Measurements from ENCODE around the gene TMEM187.
"Not testable (repeated sequence)": the region's sequence is repeated elsewhere in the genome, so short reads cannot be mapped to it uniquely, and the experiment has no call there.

TMEM187 gene

GRCh38 chrX:153967536-153968224, 4.9 kb upstream of the TMEM187 start:
- peak overlapping the region; percentile 86 to 98 for H3K4me3 Mint-ChIP-seq

DNA sequence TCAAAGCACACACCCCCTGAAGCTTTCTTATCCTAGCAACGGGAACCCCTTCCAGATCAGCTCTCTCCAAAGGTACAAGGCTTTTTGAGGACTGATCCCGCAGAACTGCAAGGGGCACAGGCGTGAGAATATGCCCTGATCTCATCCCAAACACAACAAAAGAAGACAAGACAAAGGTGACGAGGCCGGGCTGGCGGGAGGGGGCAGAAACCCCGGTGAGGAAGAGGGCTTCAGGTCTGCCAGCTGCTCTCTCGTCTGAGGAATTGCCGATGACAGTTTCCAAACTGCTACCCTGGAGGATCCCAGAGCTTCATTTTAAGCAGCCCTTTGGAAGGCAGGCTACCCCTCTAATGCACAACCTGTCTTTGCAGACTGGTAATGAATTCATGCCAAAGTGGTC, 4.3 kb upstream of the TMEM187 start:
- Mint-ChIP-seq H3K4me3 (peak overlapping the region; percentile 86 to 98), H3K27me3 (no peaks in the 10 kb centered on the region), H3K27ac (peak overlapping the region; percentile 89), H3K36me3 (peaks cover 27 to 42% of the 10 kb centered on the region in 2 donors), H3K9me3 (no peaks in the 10 kb centered on the region), H3K4me1 (peaks cover 29 to 36% of the 10 kb centered on the region in 2 donors)
- ATAC-seq (replicated peaks) (no peak), DNase-seq (no peak)

More at GRCh38 chrX:153967536-153968224, 4.9 kb upstream of the TMEM187 start:
- Mint-ChIP-seq H3K9me3 (no peaks in the 10 kb centered on the region), H3K36me3 (peaks cover 27 to 42% of the 10 kb centered on the region in 2 donors), H3K27ac (peak overlapping the region; percentile 89), H3K4me1 (peaks cover 29 to 36% of the 10 kb centered on the region in 2 donors), H3K27me3 (no peaks in the 10 kb centered on the region)
- no peak for DNase-seq
- no peak for ATAC-seq (replicated peaks)

DNA sequence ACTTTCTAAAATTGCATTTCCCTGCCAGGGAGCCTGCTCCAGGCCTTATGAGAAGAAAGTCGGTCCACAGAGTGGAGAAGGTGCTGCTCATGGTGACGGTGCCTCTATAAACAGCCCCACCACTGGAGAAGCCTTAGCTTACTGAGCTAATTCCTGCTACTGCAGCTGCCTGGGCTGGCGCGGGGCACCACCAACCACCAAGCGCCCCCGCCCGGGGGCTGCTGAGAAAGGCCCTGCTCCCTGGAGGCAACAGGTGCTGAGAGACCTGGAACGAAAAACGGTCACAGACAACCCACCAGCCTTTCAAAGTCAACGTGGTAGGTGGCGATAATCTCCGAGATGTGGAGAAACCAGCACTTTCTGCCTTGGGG, 3.8 kb upstream of the TMEM187 start:
- Mint-ChIP-seq H3K27ac (peak overlapping the region; percentile 90), H3K27me3 (no peaks in the 10 kb centered on the region), H3K36me3 (peaks cover 27 to 43% of the 10 kb centered on the region in 2 donors), H3K9me3 (no peaks in the 10 kb centered on the region), H3K4me1 (peaks cover 30 to 41% of the 10 kb centered on the region in 2 donors), H3K4me3 (peak overlapping the region; percentile 98 to 100)
- ATAC-seq (replicated peaks): no peak
- DNase-seq: no peak

- Mint-ChIP-seq H3K27me3 (no peaks in the 10 kb centered on the region), H3K36me3 (peaks cover 28 to 46% of the 10 kb centered on the region in 2 donors), H3K4me3 (peak overlapping the region; percentile 98 to 100), H3K27ac (peak overlapping the region; percentile 90), H3K9me3 (no peaks in the 10 kb centered on the region), H3K4me1 (peaks cover 35 to 47% of the 10 kb centered on the region in 2 donors)
- DNase-seq (no peak), ATAC-seq (replicated peaks) (no peak)
Observed at GRCh38 chrX:153969125-153969903, 3.2 kb upstream of the TMEM187 start.

DNA sequence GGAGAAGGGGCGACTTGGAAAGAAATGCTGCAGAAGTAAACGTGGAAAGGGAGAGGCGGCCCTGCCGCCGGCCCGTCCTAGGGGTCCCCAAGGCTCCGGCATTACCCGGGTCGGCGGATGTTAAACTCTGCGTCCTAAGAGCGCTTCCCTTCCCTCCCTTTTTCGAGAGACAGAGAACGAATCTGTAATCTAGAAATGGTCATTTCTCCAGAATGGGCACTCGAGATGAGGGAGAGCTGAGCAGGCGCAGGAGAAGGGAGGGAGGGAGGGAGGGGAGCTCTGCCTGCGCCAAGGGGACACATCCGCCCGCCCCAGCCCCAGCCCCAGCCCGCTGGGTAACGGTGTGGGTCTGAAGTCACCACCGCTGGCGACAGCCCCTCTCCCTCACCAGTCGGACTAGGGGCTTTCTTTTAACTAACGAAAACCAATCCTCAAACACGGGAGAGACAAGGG, 2.6 kb upstream of the TMEM187 start:
- peaks cover 42 to 53% of the 10 kb centered on the region in 2 donors for H3K4me1 Mint-ChIP-seq
- H3K27ac Mint-ChIP-seq: peak overlapping the region; percentile 90
- H3K9me3 Mint-ChIP-seq: no peaks in the 10 kb centered on the region
- DNase-seq (no peak), ATAC-seq (replicated peaks) (no peak)
- peaks cover 28 to 52% of the 10 kb centered on the region in 2 donors for H3K36me3 Mint-ChIP-seq
- H3K27me3 Mint-ChIP-seq: no peaks in the 10 kb centered on the region
- peak overlapping the region; percentile 98 to 100 for H3K4me3 Mint-ChIP-seq

DNA sequence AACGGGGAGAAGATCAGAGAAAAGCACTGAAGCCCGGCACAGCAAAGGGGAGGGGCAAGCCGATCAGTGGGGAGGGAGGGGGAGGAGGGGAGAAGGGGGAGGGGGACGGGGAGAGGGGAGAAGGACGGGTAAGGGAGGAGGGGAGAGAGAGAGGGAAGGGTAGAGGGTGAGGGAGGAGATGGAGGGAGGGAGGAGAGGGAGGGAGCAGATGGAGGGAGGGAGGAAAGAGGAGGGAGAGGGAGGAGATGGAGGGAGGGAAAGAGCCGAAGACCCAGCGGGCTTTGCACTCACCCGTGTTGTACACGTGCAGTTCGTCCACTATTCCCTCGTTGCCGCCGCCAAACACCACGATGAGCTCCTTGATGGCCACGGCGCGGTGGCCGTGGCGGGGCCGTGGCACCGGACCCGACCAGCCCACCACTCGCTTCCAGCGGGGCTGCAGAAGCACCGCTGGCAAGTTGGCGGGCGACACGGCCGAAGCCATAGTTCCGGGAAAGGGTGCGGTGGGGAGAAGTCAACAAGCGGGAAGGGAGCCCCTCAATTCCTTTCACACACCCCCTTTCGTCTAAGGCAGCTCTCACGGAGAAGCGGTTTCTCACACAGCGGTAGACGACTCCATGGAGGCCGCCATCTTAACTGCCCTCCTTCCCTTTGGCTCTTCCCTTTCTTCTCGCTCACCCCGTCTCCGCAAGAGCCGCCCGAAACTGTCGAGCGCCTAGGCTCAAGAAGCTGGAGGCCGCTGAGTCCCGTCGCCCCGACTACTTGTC, 2.0 kb upstream of the TMEM187 start:
- Mint-ChIP-seq H3K27me3 (no peaks in the 10 kb centered on the region), H3K4me1 (peaks cover 39 to 50% of the 10 kb centered on the region in 2 donors), H3K27ac (peak overlapping the region; percentile 100), H3K4me3 (peak overlapping the region; percentile 98 to 100), H3K9me3 (no peaks in the 10 kb centered on the region), H3K36me3 (peaks cover 26 to 49% of the 10 kb centered on the region in 2 donors)
- no peak for DNase-seq
- ATAC-seq (replicated peaks): peak; percentile 1 to 6

GRCh38 chrX:153971124-153971449, 1.5 kb upstream of the TMEM187 start:
- peak; percentile 84 for DNase-seq
- Mint-ChIP-seq H3K4me3 (peak overlapping the region; percentile 98 to 100), H3K27ac (peak overlapping the region; percentile 100), H3K4me1 (peaks cover 39 to 45% of the 10 kb centered on the region in 2 donors), H3K9me3 (no peaks in the 10 kb centered on the region), H3K36me3 (peaks cover 26 to 47% of the 10 kb centered on the region in 2 donors), H3K27me3 (no peaks in the 10 kb centered on the region)
- peak; percentile 61 to 62 for ATAC-seq (replicated peaks)

DNA sequence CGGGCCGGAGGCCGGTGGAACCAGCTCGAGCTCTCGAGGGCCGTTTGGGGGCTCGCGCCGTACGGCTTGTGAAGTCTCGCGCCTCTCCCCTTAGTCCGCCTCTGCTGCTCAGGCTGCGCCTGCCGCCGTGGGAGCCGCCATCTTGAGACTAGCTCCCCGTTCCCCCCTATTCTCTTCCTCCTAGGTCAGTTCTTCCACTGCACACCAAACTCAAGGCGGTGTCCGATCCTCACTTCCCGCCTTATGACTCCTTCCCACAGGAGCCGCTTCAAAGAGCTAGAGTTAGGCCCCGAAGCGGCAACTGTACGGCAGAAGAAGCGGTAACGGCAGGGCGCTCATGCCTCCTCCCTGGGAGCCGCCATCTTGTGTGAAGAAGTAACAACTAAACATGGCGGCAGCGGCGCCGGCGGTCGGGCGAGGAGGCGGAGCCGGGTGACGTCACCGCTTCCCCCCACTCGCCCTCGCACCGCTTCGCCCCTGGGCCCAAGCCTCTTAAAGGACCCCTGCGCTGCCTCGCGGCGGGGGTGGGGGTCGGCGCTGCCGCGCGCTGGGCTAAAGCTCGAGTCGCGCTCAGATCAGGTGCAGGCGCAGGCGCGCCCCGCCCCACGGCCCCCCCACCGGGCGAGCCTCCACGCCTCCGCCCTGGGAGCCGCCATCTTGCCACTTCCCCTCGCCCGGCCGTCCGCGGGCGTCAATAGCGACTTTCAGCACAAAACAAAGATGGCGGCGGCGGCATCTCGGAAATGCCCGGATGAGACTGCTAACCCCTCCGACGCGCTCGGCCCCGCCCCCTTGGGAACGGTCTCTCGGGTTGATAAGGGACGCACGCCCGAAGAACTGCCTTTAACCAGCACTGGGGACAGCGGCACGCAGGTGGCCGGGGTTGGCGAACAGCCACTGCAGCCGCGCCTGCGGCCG, 845 bp upstream of the TMEM187 start, which contains the start of gene HCFC1:
HCFC1 (minus strand) TSS at position 369 of the 918 bp plus-strand sequence. CDS start 978 bp downstream, outside the sequence.
- Mint-ChIP-seq H3K27me3 (no peaks in the 10 kb centered on the region), H3K9me3 (no peaks in the 10 kb centered on the region), H3K4me3 (peak within 1 kb of the TSS; percentile 98 to 100), H3K4me1 (peaks cover 34 to 42% of the 10 kb centered on the region in 2 donors), H3K27ac (peak within 1 kb of the TSS; percentile 100), H3K36me3 (peaks cover 26 to 42% of the 10 kb centered on the region in 2 donors)
- ATAC-seq (replicated peaks) (peak; percentile 51 to 57), DNase-seq (peak; percentile 89)

DNA sequence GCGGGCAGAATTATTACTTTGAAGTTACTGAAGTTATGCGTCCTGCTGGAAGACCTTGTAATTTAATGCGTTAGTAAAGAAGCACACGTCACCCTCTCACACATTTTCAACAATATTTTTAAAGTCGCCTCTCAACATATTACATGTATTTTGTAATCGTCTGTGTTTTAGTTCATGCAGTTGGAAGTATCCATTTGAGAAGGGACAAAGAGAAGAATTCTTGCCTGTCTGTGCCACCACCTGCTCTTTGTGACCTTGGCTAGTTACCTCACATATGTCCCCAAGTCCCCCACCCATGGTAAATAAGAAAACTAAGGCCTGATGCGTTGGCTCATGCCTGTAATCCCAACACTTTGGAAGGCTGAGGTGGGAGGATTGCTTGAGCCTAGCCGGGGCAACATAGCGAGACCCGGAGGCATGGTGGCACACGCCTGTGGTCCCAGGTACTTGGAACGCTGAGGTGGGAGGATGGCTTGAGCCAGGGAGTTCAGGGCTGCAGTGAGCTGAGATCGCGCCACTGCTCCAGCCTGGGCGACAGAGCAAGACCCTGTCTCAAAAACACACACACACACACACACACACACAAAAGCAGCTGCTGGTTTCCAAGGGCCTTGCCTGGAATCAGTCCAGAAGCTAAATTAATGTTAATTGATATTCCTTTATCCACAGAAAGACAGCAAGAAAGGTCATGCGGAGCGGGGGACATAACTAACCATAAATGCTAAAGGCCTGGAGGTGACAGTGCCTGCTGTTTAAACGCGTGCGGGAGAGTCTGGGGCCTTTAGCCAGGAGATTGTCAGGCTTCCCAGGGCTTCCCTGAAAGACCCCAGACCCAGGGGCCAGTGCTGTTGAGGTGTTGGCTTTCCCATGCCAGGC, 811 bp downstream of the TMEM187 start:
- peaks cover 22 to 28% of the 10 kb centered on the region in 2 donors for H3K4me1 Mint-ChIP-seq
- H3K27me3 Mint-ChIP-seq: no peaks in the 10 kb centered on the region
- DNase-seq: no peak
- H3K9me3 Mint-ChIP-seq: no peaks in the 10 kb centered on the region
- H3K27ac Mint-ChIP-seq: peak overlapping the region; percentile 96
- H3K4me3 Mint-ChIP-seq: peak overlapping the region; percentile 84 to 86
- peaks cover 18 to 29% of the 10 kb centered on the region in 2 donors for H3K36me3 Mint-ChIP-seq
- no peak for ATAC-seq (replicated peaks)

DNA sequence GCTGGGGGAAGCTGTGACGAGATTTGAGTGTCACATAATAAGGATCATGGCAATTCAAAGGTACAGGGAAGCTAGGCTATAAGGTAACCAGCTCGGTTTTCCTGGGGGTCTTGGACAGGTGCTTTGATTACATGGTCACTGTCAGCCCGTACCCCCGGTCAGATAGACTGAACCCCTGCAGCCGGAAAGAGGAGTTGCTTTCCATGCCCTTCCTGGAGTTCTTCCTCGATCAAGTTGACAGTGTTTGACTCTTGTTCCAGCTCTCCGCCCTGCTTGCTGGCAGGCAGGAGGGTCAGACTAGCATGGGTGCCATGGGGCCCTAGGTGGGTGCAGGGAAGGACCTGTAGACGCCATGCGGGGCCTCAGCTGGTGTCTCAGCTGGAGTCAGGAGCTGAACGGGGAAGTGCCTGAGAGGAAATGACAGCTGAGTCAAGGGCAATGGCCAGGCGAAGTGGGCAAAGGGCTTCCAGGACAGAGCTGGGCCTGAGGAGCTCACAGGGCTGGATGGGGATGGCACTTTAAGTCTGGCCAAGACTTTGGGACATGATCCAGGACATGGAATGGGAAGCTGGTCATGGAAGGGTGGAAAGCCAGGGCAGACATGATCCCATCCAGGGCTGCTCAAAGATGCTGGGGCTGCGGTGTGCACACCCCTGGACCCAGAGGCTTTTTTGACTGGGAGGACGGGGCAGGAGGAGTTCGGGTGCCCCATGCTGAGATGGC, 1.6 kb downstream of the TMEM187 start:
- Mint-ChIP-seq H3K27me3 (no peaks in the 10 kb centered on the region), H3K4me3 (peak overlapping the region; percentile 46 to 86), H3K27ac (peak overlapping the region; percentile 96), H3K36me3 (peaks cover 15 to 25% of the 10 kb centered on the region in 2 donors), H3K9me3 (no peaks in the 10 kb centered on the region), H3K4me1 (peaks cover 20 to 23% of the 10 kb centered on the region in 2 donors)
- ATAC-seq (replicated peaks) (no peak), DNase-seq (no peak)

DNA sequence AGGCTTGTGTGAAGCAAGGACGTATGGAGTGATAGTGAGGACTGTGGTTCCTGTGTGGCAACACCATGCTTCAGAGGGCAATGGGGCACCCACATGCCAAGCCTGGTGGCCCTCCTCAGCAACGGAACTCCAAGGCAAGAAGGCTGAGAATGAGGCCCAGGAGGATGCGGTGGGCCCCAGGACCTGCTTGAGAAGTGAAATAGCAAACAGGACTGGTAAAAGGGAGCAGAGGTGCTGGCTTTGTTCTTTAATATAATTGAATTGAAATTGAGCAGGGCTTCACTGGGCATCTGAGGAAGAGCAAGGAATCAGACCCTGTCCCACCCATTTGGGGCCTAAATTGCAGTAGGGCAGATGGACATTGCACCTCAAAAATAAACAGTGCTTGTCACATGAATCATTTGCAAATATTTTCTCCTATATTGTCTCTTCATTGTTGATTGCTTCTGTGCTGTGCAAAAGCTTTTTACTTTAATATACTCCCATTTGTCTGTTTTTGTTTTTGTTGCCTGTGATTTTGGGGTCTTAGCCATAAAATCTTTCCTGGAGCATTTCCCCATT, 2.3 kb downstream of the TMEM187 start:
- Mint-ChIP-seq H3K4me1 (peaks cover 16 to 17% of the 10 kb centered on the region in 2 donors), H3K36me3 (peaks cover 10 to 18% of the 10 kb centered on the region in 2 donors), H3K4me3 (peak overlapping the region in 1 of 2 donors; percentile 46), H3K27ac (peak overlapping the region; percentile 96), H3K9me3 (no peaks in the 10 kb centered on the region), H3K27me3 (no peaks in the 10 kb centered on the region)
- DNase-seq: no peak
- no peak for ATAC-seq (replicated peaks)

- peaks cover 30 to 49% of the 10 kb centered on the region in 2 donors for H3K4me1 Mint-ChIP-seq
- peak; percentile 35 to 38 for ATAC-seq (replicated peaks)
- DNase-seq, H3K9me3 Mint-ChIP-seq, H3K36me3 Mint-ChIP-seq, H3K27me3 Mint-ChIP-seq: not testable (repeated sequence)
- peak overlapping the region; percentile 95 for H3K27ac Mint-ChIP-seq
- peak overlapping the region; percentile 25 to 73 for H3K4me3 Mint-ChIP-seq
Observed at GRCh38 chrX:153980394-153980793, 7.8 kb downstream of the TMEM187 start.
